Urinary bladder (tissue), 4 donors: ENCODE results near the gene MEX3D. TPM values are rescaled to one million over a fixed set of nuclear protein-coding genes. Genes with fewer than 3 reads are reported as not detected.

ENCODE experiments used
- DNase-seq: peaks from one replicate; pipeline ENCODE4 v3.0.0-alpha.2; 2015; ENCODE audit errors: extremely low spot score
- H3K27ac ChIP-seq: one replicate; pipeline ENCODE4 v1.5.1; 2013; ENCODE audit warnings: low read depth, mild to moderate bottlenecking, moderate library complexity
- H3K36me3 ChIP-seq: one replicate; pipeline ENCODE4 v1.6.1; 2013; ENCODE audit warnings: mild to moderate bottlenecking, moderate library complexity; ENCODE audit not compliant: insufficient read depth
- H3K4me1 ChIP-seq: one replicate; pipeline ENCODE4 v1.6.1; 2013; ENCODE audit warnings: mild to moderate bottlenecking, moderate library complexity; ENCODE audit not compliant: insufficient read depth
- H3K4me3 ChIP-seq: one replicate; pipeline ENCODE4 v1.5.1; 2013; ENCODE audit warnings: low read depth, low read length
- WGBS: extraction: QIAGEN DNeasy Blood & Tissue Kit; methylation state at CpG from one replicate; pipeline ENCODE4 v1.1.7; 2013; 5-methylcytosine and 5-hydroxymethylcytosine counted together
- polyA plus RNA-seq: library from polyadenylated mRNA; stranded (reverse); fragments of 200-250 nt; gene quantifications from one replicate; pipeline ENCODE4 v1.2.3, GENCODE V29; 2013
- total RNA-seq: library from RNA; depleted of rRNA; stranded (reverse); fragments of >200 nt; gene quantifications from one replicate; pipeline ENCODE4 v1.2.3, GENCODE V29; 2014
- donor health status: healthy with polysubstance abuse.
- donor health status: healthy.

Gene MEX3D
- total RNA-seq, result 24.2 TPM
- polyA plus RNA-seq, result 19.1 TPM

- Histone ChIP-seq H3K27ac (peak within 1 kb of the TSS; percentile 85), H3K4me3 (peak within 1 kb of the TSS; percentile 82), H3K4me1 (no peaks in the 10 kb centered on the region), H3K36me3 (no peaks in the 10 kb centered on the region)
- WGBS, result 8% methylated on average over 50 of the region's 63 CpGs
- no peak for DNase-seq
Observed at GRCh38 chr19:1568320-1569019, at the start of gene MEX3D. Gene MEX3D (minus strand): TSS chr19:1568325. CDS start chr19:1568058, 267 bp downstream.

GRCh38 chr19:1616875-1617274, 48.8 kb upstream of the MEX3D start:
- DNase-seq, result no peak
- no peak overlapping the region for H3K27ac ChIP-seq
- no peak overlapping the region for H3K4me3 ChIP-seq
- H3K4me1 ChIP-seq, result no peaks in the 10 kb centered on the region
- 70% methylated on average over 4 of the region's 4 CpGs for WGBS
- peaks cover 5% of the 10 kb centered on the region for H3K36me3 ChIP-seq

- no peak for DNase-seq
- Histone ChIP-seq H3K4me1 (no peaks in the 10 kb centered on the region), H3K4me3 (no peak overlapping the region), H3K27ac (no peak overlapping the region), H3K36me3 (peaks cover 5% of the 10 kb centered on the region)
- 68% methylated on average over 8 of the region's 8 CpGs for WGBS
Observed at GRCh38 chr19:1616396-1616795, 48.3 kb upstream of the MEX3D start.

- no peak overlapping the region for H3K4me3 ChIP-seq
- peaks cover 5% of the 10 kb centered on the region for H3K36me3 ChIP-seq
- no peaks in the 10 kb centered on the region for H3K4me1 ChIP-seq
- no peak for DNase-seq
- H3K27ac ChIP-seq, result no peak overlapping the region
- WGBS, result 90% methylated on average over 41 of the region's 41 CpGs
Observed at GRCh38 chr19:1615156-1615765, 47.1 kb upstream of the MEX3D start.

- no peak for DNase-seq
- 91% methylated on average over 32 of the region's 32 CpGs for WGBS
- H3K36me3 ChIP-seq, result peaks cover 5% of the 10 kb centered on the region
- no peak overlapping the region for H3K4me3 ChIP-seq
- H3K27ac ChIP-seq, result no peak overlapping the region
- no peaks in the 10 kb centered on the region for H3K4me1 ChIP-seq
Observed at GRCh38 chr19:1613808-1614570, 45.9 kb upstream of the MEX3D start.

- no peak for DNase-seq
- WGBS, result 78% methylated on average over 9 of the region's 9 CpGs
- Histone ChIP-seq H3K36me3 (peaks cover 3% of the 10 kb centered on the region), H3K27ac (no peak overlapping the region), H3K4me1 (no peaks in the 10 kb centered on the region), H3K4me3 (no peak overlapping the region)
Observed at GRCh38 chr19:1613146-1613545, 45.0 kb upstream of the MEX3D start.

GRCh38 chr19:1612114-1613086, 44.3 kb upstream of the MEX3D start:
- 92% methylated on average over 39 of the region's 39 CpGs for WGBS
- Histone ChIP-seq H3K27ac (no peak overlapping the region), H3K36me3 (peaks cover 3% of the 10 kb centered on the region), H3K4me1 (no peaks in the 10 kb centered on the region), H3K4me3 (no peak overlapping the region)
- no peak for DNase-seq

- H3K4me1 ChIP-seq, result no peaks in the 10 kb centered on the region
- no peak overlapping the region for H3K27ac ChIP-seq
- H3K4me3 ChIP-seq, result no peak overlapping the region
- DNase-seq, result no peak
- H3K36me3 ChIP-seq, result peaks cover 3% of the 10 kb centered on the region
- 93% methylated on average over 15 of the region's 15 CpGs for WGBS
Observed at GRCh38 chr19:1611353-1611752, 43.2 kb upstream of the MEX3D start.

- 76% methylated on average over 11 of the region's 11 CpGs for WGBS
- H3K4me3 ChIP-seq, result no peak overlapping the region
- no peak overlapping the region for H3K27ac ChIP-seq
- no peaks in the 10 kb centered on the region for H3K4me1 ChIP-seq
- no peak for DNase-seq
- peaks cover 3% of the 10 kb centered on the region for H3K36me3 ChIP-seq
Observed at GRCh38 chr19:1610579-1610978, 42.5 kb upstream of the MEX3D start.

GRCh38 chr19:1609680-1610474, 41.8 kb upstream of the MEX3D start:
- H3K27ac ChIP-seq, result no peak overlapping the region
- no peak overlapping the region for H3K4me3 ChIP-seq
- no peaks in the 10 kb centered on the region for H3K36me3 ChIP-seq
- no peaks in the 10 kb centered on the region for H3K4me1 ChIP-seq
- 88% methylated on average over 16 of the region's 16 CpGs for WGBS
- DNase-seq, result no peak

- 48% methylated on average over 10 of the region's 10 CpGs for WGBS
- no peak for DNase-seq
- Histone ChIP-seq H3K36me3 (no peaks in the 10 kb centered on the region), H3K4me1 (no peaks in the 10 kb centered on the region), H3K4me3 (no peak overlapping the region), H3K27ac (no peak overlapping the region)
Observed at GRCh38 chr19:1609103-1609396, 40.9 kb upstream of the MEX3D start.

GRCh38 chr19:1608359-1609102, 40.4 kb upstream of the MEX3D start:
- no peak for DNase-seq
- H3K27ac ChIP-seq, result no peak overlapping the region
- H3K4me3 ChIP-seq, result no peak overlapping the region
- 63% methylated on average over 23 of the region's 23 CpGs for WGBS
- H3K4me1 ChIP-seq, result no peaks in the 10 kb centered on the region
- no peaks in the 10 kb centered on the region for H3K36me3 ChIP-seq
